Ovary (tissue), 3 donors: ENCODE results near the gene FLNB.

Experiments
- CTCF ChIP-seq, 3 donors: fragments of 450-650 bp in 2 of 3; fragments of 200-600 bp in 1 of 3; IDR thresholded peaks; one replicate each; pipeline versions ENCODE4 v1.5.1 to v1.8.0; 2016 to 2022; ENCODE audit warnings: antibody characterized with exemption in 3 of 3, mild to moderate bottlenecking in 1 of 3
- EP300 ChIP-seq: sonication (generic); formaldehyde crosslinking; IDR thresholded peaks from one replicate; pipeline ENCODE4 v1.6.1; 2017; ENCODE audit warnings: antibody characterized with exemption
- POLR2A ChIP-seq: fragments of 450-650 bp; IDR thresholded peaks from one replicate; pipeline ENCODE4 v1.6.1; 2017; ENCODE audit warnings: antibody characterized with exemption, mild to moderate bottlenecking, moderate library complexity
- donor health status: DM: no; HTN: no; CAD: no.

GRCh38 chr3:58008141-58009025 is at the start of gene FLNB:
- TF ChIP-seq CTCF (IDR thresholded peaks at IDR 0.05): peak; percentile 36 to 85 (median 80)
- peak; percentile 49 for TF ChIP-seq POLR2A
- no peak for TF ChIP-seq EP300
